Tibial artery (tissue), 4 donors: ENCODE measurements around the gene BAHCC1.

Experiments used
- DNase-seq, 2 donors: peaks; one replicate each; pipeline ENCODE4 v3.0.0-alpha.2; 2019
- H3K27ac ChIP-seq, 2 donors: fragments of 200-600 bp; sonication (generic) in 1 of 2; 1 replicate in 1 of 2; 2 replicates in 1 of 2; pipeline ENCODE4 v1.5.1; 2018 to 2019; ENCODE audit warnings: mild to moderate bottlenecking in 1 of 2
- H3K27me3 ChIP-seq, 2 donors: fragments of 200-600 bp; sonication (generic) in 1 of 2; one replicate each; pipeline versions ENCODE4 v1.5.1 to v1.6.0; 2016 to 2019
- H3K36me3 ChIP-seq, 3 donors: fragments of 200-600 bp; sonication (generic) in 2 of 3; one replicate each; pipeline ENCODE4 v1.5.1; 2016 to 2019; ENCODE audit warnings: mild to moderate bottlenecking in 2 of 3
- H3K4me1 ChIP-seq, 4 donors: fragments of 200-600 bp; sonication (generic) in 2 of 4; 1 replicate in 3 of 4; 2 replicates in 1 of 4; pipeline ENCODE4 v1.5.1; 2016 to 2019
- H3K4me3 ChIP-seq, 2 donors: fragments of 200-600 bp; sonication (generic) in 1 of 2; 1 replicate in 1 of 2; 2 replicates in 1 of 2; pipeline ENCODE4 v1.5.1; 2018 to 2019; ENCODE audit warnings: mild to moderate bottlenecking in 2 of 2
- H3K9me3 ChIP-seq, 3 donors: fragments of 200-600 bp; sonication (generic) in 1 of 3; one replicate each; pipeline ENCODE4 v1.5.1; 2016 to 2019
- intact Hi-C: fragments of 100-400 bp; cut with DNase I; formaldehyde crosslinking; loops from one replicate; pipeline ENCODE4 v1.15.0; 2023; ENCODE audit warnings: low total_unique reads
- TF ChIP-seq, protein P1 (sequence below), 2 experiments: fragments of 200-600 bp in 1 of 2; fragments of 450-650 bp in 1 of 2; IDR thresholded peaks; one replicate each; pipeline ENCODE4 v1.5.1; 2017 to 2019; ENCODE audit warnings: antibody characterized with exemption in 2 of 2, mild to moderate bottlenecking in 1 of 2, moderate library complexity in 1 of 2

Gene BAHCC1

DNA sequence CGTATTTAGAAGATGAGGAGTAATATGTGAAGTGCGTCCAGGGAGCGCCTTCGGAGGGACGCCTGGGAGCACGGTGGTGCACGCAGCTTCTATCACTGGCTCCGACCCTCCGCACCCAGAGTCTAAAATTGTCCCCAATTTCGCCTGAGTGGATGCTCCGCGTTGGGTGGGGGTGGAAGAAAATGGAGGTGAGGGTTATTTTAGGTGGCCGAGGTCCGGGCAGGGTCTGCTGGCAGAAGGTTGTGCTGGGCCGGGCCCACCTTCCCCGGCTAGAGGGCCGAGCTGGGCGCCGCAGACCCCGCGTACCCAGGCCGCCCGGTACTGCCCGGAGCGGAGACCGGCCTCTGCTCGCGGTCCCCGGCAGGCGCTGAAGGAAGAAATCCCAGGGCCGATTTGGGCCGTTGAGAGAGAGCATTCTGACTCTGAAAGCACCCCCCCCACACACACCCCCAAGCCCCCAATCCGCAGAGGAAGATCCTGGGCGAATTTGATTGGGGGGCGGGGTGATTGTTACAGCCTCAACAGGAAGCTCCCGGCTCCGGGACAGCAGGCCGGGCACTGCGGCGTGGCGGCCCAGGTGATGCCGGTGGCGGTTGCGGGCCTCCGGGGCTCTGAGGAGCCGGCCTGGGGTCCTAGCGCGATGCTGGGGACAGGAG, 3.0 kb downstream of the BAHCC1 start:
- no peaks in the 10 kb centered on the region for H3K36me3 ChIP-seq
- H3K4me3 ChIP-seq: peak overlapping the region; percentile 86 to 92
- peaks cover 3 to 41% (median 36%) of the 10 kb centered on the region in 4 donors for H3K4me1 ChIP-seq
- TF ChIP-seq, protein P1, sequence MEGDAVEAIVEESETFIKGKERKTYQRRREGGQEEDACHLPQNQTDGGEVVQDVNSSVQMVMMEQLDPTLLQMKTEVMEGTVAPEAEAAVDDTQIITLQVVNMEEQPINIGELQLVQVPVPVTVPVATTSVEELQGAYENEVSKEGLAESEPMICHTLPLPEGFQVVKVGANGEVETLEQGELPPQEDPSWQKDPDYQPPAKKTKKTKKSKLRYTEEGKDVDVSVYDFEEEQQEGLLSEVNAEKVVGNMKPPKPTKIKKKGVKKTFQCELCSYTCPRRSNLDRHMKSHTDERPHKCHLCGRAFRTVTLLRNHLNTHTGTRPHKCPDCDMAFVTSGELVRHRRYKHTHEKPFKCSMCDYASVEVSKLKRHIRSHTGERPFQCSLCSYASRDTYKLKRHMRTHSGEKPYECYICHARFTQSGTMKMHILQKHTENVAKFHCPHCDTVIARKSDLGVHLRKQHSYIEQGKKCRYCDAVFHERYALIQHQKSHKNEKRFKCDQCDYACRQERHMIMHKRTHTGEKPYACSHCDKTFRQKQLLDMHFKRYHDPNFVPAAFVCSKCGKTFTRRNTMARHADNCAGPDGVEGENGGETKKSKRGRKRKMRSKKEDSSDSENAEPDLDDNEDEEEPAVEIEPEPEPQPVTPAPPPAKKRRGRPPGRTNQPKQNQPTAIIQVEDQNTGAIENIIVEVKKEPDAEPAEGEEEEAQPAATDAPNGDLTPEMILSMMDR (IDR thresholded peaks at IDR 0.05): no peak
- peak overlapping the region; percentile 95 to 99 for H3K27ac ChIP-seq
- no peaks in the 10 kb centered on the region for H3K27me3 ChIP-seq
- no peaks in the 10 kb centered on the region for H3K9me3 ChIP-seq
- intact Hi-C loops: no loop called here
- DNase-seq: no peak

DNA sequence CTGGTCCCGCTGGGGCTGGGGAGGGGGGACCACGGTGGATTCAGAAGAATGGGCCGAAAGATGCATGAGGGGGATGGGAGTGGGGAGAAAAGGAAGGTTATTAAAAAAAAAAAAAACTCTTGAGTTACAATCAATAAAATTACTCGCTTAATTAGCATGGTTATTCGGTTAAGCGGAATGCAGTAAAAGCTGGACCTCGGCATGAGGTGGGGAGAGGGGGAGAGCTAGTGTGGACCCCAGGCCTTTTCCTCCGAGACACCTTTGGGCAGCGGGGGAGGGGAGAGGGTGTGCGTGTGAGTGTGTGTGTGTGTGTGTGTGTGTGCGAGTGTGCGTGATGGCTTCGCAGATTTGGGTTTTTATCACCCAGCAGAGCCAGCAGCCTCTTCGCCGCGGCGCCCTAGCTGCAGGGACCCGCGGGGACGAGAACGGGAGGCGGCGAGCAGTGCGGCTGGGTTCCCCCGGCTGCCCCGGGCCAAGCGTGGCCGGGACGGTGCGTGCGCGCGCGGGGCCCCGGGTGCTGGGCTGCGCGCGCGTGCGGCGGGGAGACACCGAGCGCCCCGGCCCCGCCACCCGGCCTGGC, 3.7 kb downstream of the BAHCC1 start:
- DNase-seq: no peak
- Histone ChIP-seq H3K36me3 (no peaks in the 10 kb centered on the region), H3K9me3 (no peaks in the 10 kb centered on the region), H3K4me3 (peak overlapping the region; percentile 86 to 92), H3K27me3 (no peaks in the 10 kb centered on the region), H3K4me1 (peaks cover 3 to 45% (median 38%) of the 10 kb centered on the region in 4 donors), H3K27ac (peak overlapping the region; percentile 95 to 99)
- intact Hi-C loops: no loop called here
- TF ChIP-seq, protein P1 (IDR thresholded peaks at IDR 0.05): no peak

DNA sequence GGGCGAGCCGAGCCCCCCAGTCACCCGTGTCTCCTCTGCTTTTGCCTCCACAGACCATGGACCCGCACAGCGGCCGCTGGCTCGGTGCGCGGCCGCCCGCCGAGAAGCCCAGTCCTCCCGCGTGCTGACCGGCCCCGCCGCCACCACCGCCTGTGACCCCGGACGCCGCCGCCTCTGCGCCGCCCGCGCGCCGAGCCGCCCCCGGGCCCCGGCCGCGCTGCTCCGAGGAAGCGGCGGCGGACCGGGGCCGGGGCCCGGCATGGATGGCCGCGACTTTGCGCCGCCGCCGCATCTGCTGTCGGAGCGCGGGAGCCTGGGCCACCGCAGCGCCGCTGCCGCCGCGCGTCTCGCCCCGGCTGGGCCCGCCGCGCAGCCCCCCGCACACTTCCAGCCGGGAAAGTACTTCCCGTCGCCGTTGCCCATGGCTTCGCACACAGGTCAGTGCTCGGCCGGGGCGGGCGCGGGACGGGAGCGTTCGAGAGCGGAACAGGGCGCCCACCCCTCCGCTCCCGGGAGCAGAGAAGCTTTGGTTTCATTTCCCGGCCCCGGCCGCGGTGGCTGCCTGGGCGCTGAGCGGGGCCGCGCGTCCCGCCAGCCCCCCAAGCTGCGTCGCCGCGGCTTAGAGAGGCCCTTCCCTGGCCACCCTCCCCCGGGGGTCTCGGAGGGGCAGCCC, 4.4 kb downstream of the BAHCC1 start:
- TF ChIP-seq, protein P1 (IDR thresholded peaks at IDR 0.05): no peak
- H3K9me3 ChIP-seq: no peaks in the 10 kb centered on the region
- H3K27ac ChIP-seq: peak overlapping the region; percentile 95 to 99
- no peaks in the 10 kb centered on the region for H3K36me3 ChIP-seq
- H3K27me3 ChIP-seq: no peaks in the 10 kb centered on the region
- peaks cover 0 to 44% (median 38%) of the 10 kb centered on the region in 4 donors for H3K4me1 ChIP-seq
- DNase-seq: no peak
- intact Hi-C loops: loop anchor here (2.0 kb wide), 1 partner anchor 111 kb away; no protein-coding TSS in a partner anchor
- peak overlapping the region; percentile 86 to 92 for H3K4me3 ChIP-seq

DNA sequence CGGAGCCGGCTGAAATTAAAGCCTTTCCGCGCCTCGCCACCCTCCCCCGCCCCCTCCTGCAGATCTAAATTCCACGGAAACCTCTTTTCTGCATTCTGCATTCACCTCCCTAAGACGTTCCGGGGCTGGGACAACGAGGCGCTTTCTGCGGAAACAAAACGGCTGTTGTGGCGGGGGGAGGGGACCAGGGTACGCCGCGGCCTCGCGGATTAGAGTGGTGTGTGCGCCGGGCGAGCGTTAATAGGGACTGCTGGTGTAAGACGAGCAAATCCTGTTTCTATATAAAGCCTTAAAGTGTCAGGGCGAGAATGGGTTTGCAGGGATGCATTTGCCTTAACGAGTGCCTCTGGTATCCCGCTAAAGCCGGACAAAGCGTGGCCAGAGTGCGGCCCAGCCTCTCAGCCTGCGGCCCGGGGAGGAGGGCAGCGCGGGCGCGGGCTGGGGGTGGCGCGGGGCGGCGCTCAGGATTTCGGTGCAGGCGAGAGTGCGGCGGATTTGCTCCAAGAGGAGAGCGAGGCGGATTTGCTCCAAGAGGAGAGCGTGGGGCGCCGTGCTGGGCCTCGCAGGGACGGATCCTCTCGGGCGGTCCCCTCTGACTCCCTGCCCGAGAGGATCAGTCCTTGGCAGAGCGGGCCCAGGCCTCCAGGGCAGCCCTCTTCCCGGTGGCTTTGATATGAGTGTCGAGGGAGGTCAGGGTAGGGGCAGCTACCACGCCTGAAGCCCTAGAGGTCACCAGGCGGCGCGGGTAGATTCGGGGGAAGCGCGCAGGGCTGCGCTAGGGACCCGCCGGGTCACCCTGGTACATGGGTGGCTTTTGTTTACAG, 5.1 kb downstream of the BAHCC1 start:
- H3K4me1 ChIP-seq: peaks cover 0 to 47% (median 41%) of the 10 kb centered on the region in 4 donors
- intact Hi-C loops: loop anchor here (2.0 kb wide), 1 partner anchor 110 kb away; no protein-coding TSS in a partner anchor
- TF ChIP-seq, protein P1 (IDR thresholded peaks at IDR 0.05): no peak
- peak overlapping the region; percentile 95 to 99 for H3K27ac ChIP-seq
- DNase-seq: no peak
- H3K9me3 ChIP-seq: no peaks in the 10 kb centered on the region
- peak overlapping the region; percentile 86 to 92 for H3K4me3 ChIP-seq
- no peaks in the 10 kb centered on the region for H3K36me3 ChIP-seq
- no peaks in the 10 kb centered on the region for H3K27me3 ChIP-seq
